ENCODE results near the gene MTMR4. TPM values are rescaled to one million over a fixed set of nuclear protein-coding genes. Genes with fewer than 3 reads are reported as not detected.

MTMR4 gene
- polyA plus RNA-seq, 3 donors, result 7.2 to 20.7 (median 8.4) TPM

DNA sequence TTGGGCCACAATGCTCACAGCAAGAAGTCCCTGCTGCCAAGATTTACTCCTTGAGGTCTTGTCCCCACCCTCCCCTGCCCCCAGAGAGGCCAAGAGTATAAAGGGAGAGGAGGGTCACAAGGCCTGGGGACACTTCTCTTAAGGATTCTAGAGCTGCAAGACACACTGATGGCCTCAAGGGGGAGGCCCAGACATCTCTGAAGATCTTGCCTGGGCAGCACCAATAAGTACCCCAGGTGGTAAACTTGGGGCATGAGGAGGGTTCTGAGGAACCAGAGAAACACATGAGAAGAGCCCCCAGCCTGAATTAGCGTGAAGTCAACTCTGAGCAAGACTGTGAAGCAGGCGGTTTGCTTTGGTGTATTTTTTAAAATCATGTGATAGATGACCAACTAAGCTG is 26.8 kb upstream of the MTMR4 start:
- Histone ChIP-seq H4K20me1 (ENCODE audit: insufficient read depth, low read length) (no peaks in the 10 kb centered on the region), H3K27me3 (ENCODE audit: control insufficient read depth in 2 of 2, insufficient read depth in 2 of 2, low read length in 2 of 2) (peaks cover 0 to 2% of the 10 kb centered on the region in 2 donors), H3K9ac (ENCODE audit: insufficient read depth, low read length, poor library complexity, severe bottlenecking) (no peak overlapping the region), H2AFZ (ENCODE audit: insufficient read depth, low read depth, low read length, poor library complexity, severe bottlenecking) (no peak overlapping the region), H3K36me3 (replicated peaks in 1 of 2; ENCODE audit: control insufficient read depth in 1 of 2, insufficient read depth in 2 of 2, low read length in 2 of 2) (no peaks in the 10 kb centered on the region), H3K4me2 (replicated peaks; ENCODE audit: extremely low read depth, low read length, poor library complexity, severe bottlenecking) (no peak overlapping the region), H3K4me1 (ENCODE audit: control insufficient read depth in 1 of 2, insufficient read depth in 2 of 2, low read length in 2 of 2) (peaks cover 10 to 12% of the 10 kb centered on the region in 2 donors), H3K9me3 (replicated peaks in 1 of 2; ENCODE audit: control insufficient read depth in 1 of 2, insufficient read depth in 1 of 2, low read length in 2 of 2) (no peaks in the 10 kb centered on the region), H3K79me2 (ENCODE audit: insufficient read depth, low read length) (no peaks in the 10 kb centered on the region), H3K27ac (ENCODE audit: low read depth in 1 of 2, low read length in 2 of 2) (no peak overlapping the region), H3K4me3 (replicated peaks in 1 of 3; ENCODE audit: low read depth in 2 of 3, low read length in 3 of 3) (no peak overlapping the region)
- Mint-ChIP-seq H3K36me3 (no peaks in the 10 kb centered on the region), H3K27ac (no peak overlapping the region), H3K4me1 (peaks cover 14% of the 10 kb centered on the region), H3K27me3 (ENCODE audit: low read depth in 3 of 3) (peaks cover 7 to 19% (median 9%) of the 10 kb centered on the region in 3 donors), H3K4me3 (no peak overlapping the region), H3K9me3 (no peaks in the 10 kb centered on the region)
- peak; percentile 50 for TF ChIP-seq CTCF (IDR thresholded peaks at IDR 0.05)
- intact Hi-C loops (cut with micrococcal nuclease), result no loop called here
- no CpG with 5 or more reads among the region's 2 CpGs for WGBS (ENCODE audit: insufficient coverage)
- DNase-seq, result peak in 2 of 3 donors; percentile 26 to 33

DNA sequence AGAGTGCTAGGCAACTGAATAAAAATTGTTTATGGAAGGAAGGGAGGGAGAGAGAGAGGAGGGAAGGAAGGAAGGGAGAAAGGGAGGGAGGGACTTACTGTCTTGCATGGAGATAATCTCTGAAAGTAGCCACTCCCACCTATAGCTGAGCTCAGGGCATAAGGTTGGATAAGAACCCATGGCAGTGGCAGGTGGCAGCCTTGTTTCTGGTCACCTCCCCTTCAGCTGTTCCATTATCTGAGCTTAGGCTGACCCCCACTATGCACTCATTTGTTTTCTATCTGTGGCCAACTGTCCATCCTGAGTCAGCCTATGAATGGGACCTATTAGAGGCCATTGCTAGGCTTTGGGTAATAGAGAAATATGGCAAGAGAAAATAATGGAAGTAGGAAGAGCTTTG is 25.3 kb upstream of the MTMR4 start:
- intact Hi-C loops (cut with micrococcal nuclease), result no loop called here
- H4K20me1 ChIP-seq (ENCODE audit: insufficient read depth, low read length), result no peaks in the 10 kb centered on the region
- H3K27me3 ChIP-seq (ENCODE audit: control insufficient read depth in 2 of 2, insufficient read depth in 2 of 2, low read length in 2 of 2), result peaks cover 0 to 2% of the 10 kb centered on the region in 2 donors
- peaks cover 0 to 15% (median 6%) of the 10 kb centered on the region in 3 donors for H3K27me3 Mint-ChIP-seq (ENCODE audit: low read depth in 3 of 3)
- H3K9ac ChIP-seq (ENCODE audit: insufficient read depth, low read length, poor library complexity, severe bottlenecking), result no peak overlapping the region
- no peaks in the 10 kb centered on the region for H3K36me3 Mint-ChIP-seq
- H3K27ac Mint-ChIP-seq, result no peak overlapping the region
- H2AFZ ChIP-seq (ENCODE audit: insufficient read depth, low read depth, low read length, poor library complexity, severe bottlenecking), result no peak overlapping the region
- H3K36me3 ChIP-seq (replicated peaks in 1 of 2; ENCODE audit: control insufficient read depth in 1 of 2, insufficient read depth in 2 of 2, low read length in 2 of 2), result no peaks in the 10 kb centered on the region
- peaks cover 25 to 26% of the 10 kb centered on the region in 2 donors for H3K4me1 ChIP-seq (ENCODE audit: control insufficient read depth in 1 of 2, insufficient read depth in 2 of 2, low read length in 2 of 2)
- no peak for DNase-seq
- H3K27ac ChIP-seq (ENCODE audit: low read depth in 1 of 2, low read length in 2 of 2), result no peak overlapping the region
- no peaks in the 10 kb centered on the region for H3K9me3 ChIP-seq (replicated peaks in 1 of 2; ENCODE audit: control insufficient read depth in 1 of 2, insufficient read depth in 1 of 2, low read length in 2 of 2)
- H3K4me3 ChIP-seq (replicated peaks in 1 of 3; ENCODE audit: low read depth in 2 of 3, low read length in 3 of 3), result no peak overlapping the region
- no peak overlapping the region for H3K4me3 Mint-ChIP-seq
- H3K9me3 Mint-ChIP-seq, result no peaks in the 10 kb centered on the region
- H3K4me1 Mint-ChIP-seq, result peaks cover 29% of the 10 kb centered on the region
- no peak for TF ChIP-seq CTCF (IDR thresholded peaks at IDR 0.05)
- H3K79me2 ChIP-seq (ENCODE audit: insufficient read depth, low read length), result no peaks in the 10 kb centered on the region
- H3K4me2 ChIP-seq (replicated peaks; ENCODE audit: extremely low read depth, low read length, poor library complexity, severe bottlenecking), result no peak overlapping the region

Data from CD14-positive monocyte (primary cell).